Smooth muscle cell (in vitro differentiated cells): ENCODE measurements around the gene DOK1. TPM values are rescaled to one million over a fixed set of nuclear protein-coding genes. Genes with fewer than 3 reads are reported as not detected.

Experiments
- DNase-seq: peaks from one replicate; lab custom pipeline; 2025; ENCODE audit not compliant: unreplicated experiment; lab: John Stamatoyannopoulos, UW
- H2AFZ ChIP-seq: fragments of 200-600 bp; sonication (generic); 2 replicates; pipeline ENCODE4 v1.6.0; 2016; ENCODE audit warnings: antibody characterized with exemption, low read depth, mild to moderate bottlenecking
- H3F3A ChIP-seq: fragments of 200-600 bp; sonication (generic); 2 replicates; pipeline ENCODE4 v1.6.0; 2017; ENCODE audit warnings: antibody characterized with exemption, low read depth
- H3K27ac ChIP-seq: fragments of 200-600 bp; sonication (generic); 2 replicates; pipeline ENCODE4 v1.5.1; 2016; ENCODE audit warnings: low read depth, mild to moderate bottlenecking
- H3K27me3 ChIP-seq: fragments of 200-600 bp; sonication (generic); 2 replicates; pipeline ENCODE4 v1.6.1; 2016; ENCODE audit warnings: low read depth, mild to moderate bottlenecking
- H3K36me3 ChIP-seq: fragments of 200-600 bp; sonication (generic); 2 replicates; pipeline ENCODE4 v1.5.1; 2016; ENCODE audit warnings: low read depth
- H3K4me1 ChIP-seq: fragments of 200-600 bp; sonication (generic); 2 replicates; pipeline ENCODE4 v1.5.1; 2016; ENCODE audit warnings: low read depth
- H3K4me2 ChIP-seq: fragments of 200-600 bp; sonication (generic); 2 replicates; pipeline ENCODE4 v1.6.0; 2016; ENCODE audit warnings: mild to moderate bottlenecking
- H3K4me3 ChIP-seq: fragments of 200-600 bp; sonication (generic); 2 replicates; pipeline ENCODE4 v1.5.1; 2016; ENCODE audit warnings: mild to moderate bottlenecking
- H3K79me2 ChIP-seq: fragments of 200-600 bp; sonication (generic); 2 replicates; pipeline ENCODE4 v1.6.0; 2016; ENCODE audit warnings: low read depth, mild to moderate bottlenecking
- H3K9ac ChIP-seq: fragments of 200-600 bp; sonication (generic); 2 replicates; pipeline ENCODE4 v1.6.0; 2016; ENCODE audit warnings: low read depth
- H3K9me3 ChIP-seq: fragments of 200-600 bp; sonication (generic); replicated peaks from 2 replicates; pipeline ENCODE4 v1.5.1; 2016; ENCODE audit warnings: low read depth
- H4K20me1 ChIP-seq: fragments of 200-600 bp; sonication (generic); 2 replicates; pipeline ENCODE4 v1.6.0; 2016; ENCODE audit warnings: low read depth
- WGBS: methylation state at CpG from one replicate; pipeline ENCODE4 v1.1.7; 2016; ENCODE audit warnings: low lambda C conversion rate; 5-methylcytosine and 5-hydroxymethylcytosine counted together
- polyA plus RNA-seq: library from polyadenylated mRNA; unstranded; fragments of >200 nt; fragmentation: Nextera tagmentation; extraction: Ambion mirVana; gene quantifications from 2 replicates; pipeline ENCODE4 v1.2.1, GENCODE V29; 2016
- total RNA-seq: library from RNA; depleted of rRNA; stranded (reverse); fragments of >200 nt; gene quantifications from 2 replicates; pipeline ENCODE4 v1.2.3, GENCODE V29; 2014
- TF ChIP-seq, protein P1 (sequence below): fragments of 200-600 bp; sonication (generic); IDR thresholded peaks from 2 replicates; pipeline ENCODE4 v1.5.1; 2017; ENCODE audit warnings: borderline replicate concordance, mild to moderate bottlenecking, antibody characterized with exemption; ENCODE audit not compliant: insufficient read depth, poor library complexity, severe bottlenecking

Gene DOK1
- total and polyA plus RNA-seq, 2 experiments from 2014 or later: 11.7 to 41.3 TPM

DNA sequence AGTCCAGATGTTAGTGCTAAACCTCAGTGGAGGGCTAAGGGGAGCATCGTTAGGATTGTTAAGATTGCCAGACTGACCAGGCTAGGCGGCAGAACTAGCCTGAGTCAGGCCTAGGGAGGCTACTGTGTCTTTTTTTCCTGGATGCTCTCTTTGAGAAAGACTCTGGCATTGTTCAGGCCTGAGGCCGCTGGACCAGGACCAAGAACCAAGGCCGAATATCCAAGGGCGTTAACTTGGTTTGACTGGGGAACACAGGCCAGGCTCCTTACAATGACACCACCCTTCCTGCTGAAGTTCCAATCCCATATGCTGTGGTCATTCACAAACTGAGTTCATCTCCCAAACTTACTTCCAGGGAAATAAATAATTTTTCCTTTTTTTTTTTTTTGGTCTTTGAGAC is 14.2 kb upstream of the DOK1 start:
- Histone ChIP-seq H3K36me3 (peaks cover 3% of the 10 kb centered on the region), H3K27ac (no peak overlapping the region), H3K27me3 (no peaks in the 10 kb centered on the region), H3K4me3 (no peak overlapping the region), H3F3A (peaks cover 10% of the 10 kb centered on the region), H2AFZ (no peak overlapping the region), H3K79me2 (peaks cover 5% of the 10 kb centered on the region), H3K4me2 (no peak overlapping the region), H3K9me3 (no peaks in the 10 kb centered on the region), H3K4me1 (no peaks in the 10 kb centered on the region), H4K20me1 (peaks cover 15% of the 10 kb centered on the region), H3K9ac (no peak overlapping the region)
- no peak for DNase-seq
- TF ChIP-seq, protein P1, sequence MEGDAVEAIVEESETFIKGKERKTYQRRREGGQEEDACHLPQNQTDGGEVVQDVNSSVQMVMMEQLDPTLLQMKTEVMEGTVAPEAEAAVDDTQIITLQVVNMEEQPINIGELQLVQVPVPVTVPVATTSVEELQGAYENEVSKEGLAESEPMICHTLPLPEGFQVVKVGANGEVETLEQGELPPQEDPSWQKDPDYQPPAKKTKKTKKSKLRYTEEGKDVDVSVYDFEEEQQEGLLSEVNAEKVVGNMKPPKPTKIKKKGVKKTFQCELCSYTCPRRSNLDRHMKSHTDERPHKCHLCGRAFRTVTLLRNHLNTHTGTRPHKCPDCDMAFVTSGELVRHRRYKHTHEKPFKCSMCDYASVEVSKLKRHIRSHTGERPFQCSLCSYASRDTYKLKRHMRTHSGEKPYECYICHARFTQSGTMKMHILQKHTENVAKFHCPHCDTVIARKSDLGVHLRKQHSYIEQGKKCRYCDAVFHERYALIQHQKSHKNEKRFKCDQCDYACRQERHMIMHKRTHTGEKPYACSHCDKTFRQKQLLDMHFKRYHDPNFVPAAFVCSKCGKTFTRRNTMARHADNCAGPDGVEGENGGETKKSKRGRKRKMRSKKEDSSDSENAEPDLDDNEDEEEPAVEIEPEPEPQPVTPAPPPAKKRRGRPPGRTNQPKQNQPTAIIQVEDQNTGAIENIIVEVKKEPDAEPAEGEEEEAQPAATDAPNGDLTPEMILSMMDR: no peak
- 94% methylated on average over 5 of the region's 5 CpGs for WGBS

DNA sequence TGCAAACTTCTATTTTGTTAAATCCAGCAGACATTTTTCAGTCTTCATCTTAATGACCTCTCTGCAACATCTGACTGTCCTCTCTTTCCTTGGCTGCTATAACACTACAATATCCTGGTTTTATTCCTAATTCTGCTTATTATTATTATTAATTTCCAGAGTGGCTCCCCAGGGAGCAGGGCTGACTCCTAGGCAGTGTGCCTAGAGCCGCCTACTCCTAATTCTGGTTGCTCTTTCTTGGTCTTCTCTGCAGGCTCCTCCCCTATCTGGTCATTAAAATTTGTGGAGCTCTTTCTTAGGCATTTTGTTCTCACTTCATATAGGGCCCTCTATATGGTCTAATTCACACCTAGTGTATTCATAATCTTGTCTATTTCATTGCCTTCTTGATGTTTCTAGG is 11.5 kb upstream of the DOK1 start:
- no peaks in the 10 kb centered on the region for H3F3A ChIP-seq
- H3K27me3 ChIP-seq: no peaks in the 10 kb centered on the region
- no peak overlapping the region for H3K4me3 ChIP-seq
- peaks cover 21% of the 10 kb centered on the region for H3K79me2 ChIP-seq
- WGBS: 96% methylated on average over 1 of the region's 1 CpG
- TF ChIP-seq, protein P1: no peak
- H3K9me3 ChIP-seq: no peaks in the 10 kb centered on the region
- H3K36me3 ChIP-seq: peaks cover 3% of the 10 kb centered on the region
- no peak overlapping the region for H3K27ac ChIP-seq
- no peak overlapping the region for H2AFZ ChIP-seq
- no peak overlapping the region for H3K4me2 ChIP-seq
- DNase-seq: no peak
- no peaks in the 10 kb centered on the region for H3K4me1 ChIP-seq
- peaks cover 25% of the 10 kb centered on the region for H4K20me1 ChIP-seq
- no peak overlapping the region for H3K9ac ChIP-seq

DNA sequence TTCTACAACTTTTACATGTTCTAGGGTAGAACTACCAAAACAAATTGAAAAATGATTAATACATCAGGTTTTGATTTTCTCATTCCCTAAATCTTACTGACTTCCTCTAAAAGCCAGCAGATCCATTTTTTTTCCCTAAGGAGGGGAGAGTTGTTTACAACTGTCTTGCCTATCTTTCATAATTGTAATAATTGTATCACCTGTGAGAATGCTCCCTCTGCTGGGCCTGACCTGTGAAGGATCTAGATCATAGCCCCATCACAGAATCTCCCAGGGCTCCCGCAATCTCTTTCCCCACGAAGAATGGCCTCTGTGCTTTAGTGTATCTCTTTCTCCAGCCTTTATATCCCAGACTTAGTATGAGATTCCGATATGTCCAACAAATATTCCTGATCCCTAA is 9.9 kb upstream of the DOK1 start:
- 92% methylated on average over 3 of the region's 3 CpGs for WGBS
- no peak overlapping the region for H3K27ac ChIP-seq
- DNase-seq: no peak
- TF ChIP-seq, protein P1: no peak
- H2AFZ ChIP-seq: no peak overlapping the region
- no peaks in the 10 kb centered on the region for H3F3A ChIP-seq
- H3K9me3 ChIP-seq: no peaks in the 10 kb centered on the region
- H3K4me1 ChIP-seq: peaks cover 13% of the 10 kb centered on the region
- H4K20me1 ChIP-seq: peaks cover 38% of the 10 kb centered on the region
- no peaks in the 10 kb centered on the region for H3K27me3 ChIP-seq
- H3K79me2 ChIP-seq: peaks cover 24% of the 10 kb centered on the region
- H3K36me3 ChIP-seq: peaks cover 3% of the 10 kb centered on the region
- H3K9ac ChIP-seq: no peak overlapping the region
- no peak overlapping the region for H3K4me2 ChIP-seq
- H3K4me3 ChIP-seq: no peak overlapping the region

DNA sequence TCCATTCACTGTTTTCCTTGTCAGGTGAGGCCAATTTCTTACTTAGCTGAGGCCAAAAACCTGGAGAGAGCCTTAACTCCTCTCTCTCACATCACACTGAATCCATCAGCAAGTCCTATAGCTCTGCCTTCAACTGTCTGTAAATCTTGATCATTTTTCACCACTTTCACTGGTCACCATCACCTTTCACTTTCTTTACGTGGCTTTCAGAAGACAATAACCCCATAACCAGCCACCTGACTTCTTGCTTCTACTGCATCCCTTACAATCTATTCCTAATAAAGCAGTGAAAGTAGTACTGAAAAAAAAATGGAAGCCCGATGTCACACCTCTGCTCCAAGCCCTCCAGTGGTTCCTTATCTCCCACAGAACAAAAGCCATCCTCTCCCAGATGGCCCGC is 8.5 kb upstream of the DOK1 start:
- Histone ChIP-seq H3K27me3 (no peaks in the 10 kb centered on the region), H3F3A (no peaks in the 10 kb centered on the region), H3K4me1 (peaks cover 19% of the 10 kb centered on the region), H3K4me3 (no peak overlapping the region), H2AFZ (no peak overlapping the region), H3K9me3 (no peaks in the 10 kb centered on the region), H3K9ac (no peak overlapping the region), H3K27ac (no peak overlapping the region), H4K20me1 (peaks cover 51% of the 10 kb centered on the region), H3K4me2 (no peak overlapping the region), H3K79me2 (peaks cover 32% of the 10 kb centered on the region), H3K36me3 (peaks cover 3% of the 10 kb centered on the region)
- WGBS: 93% methylated on average over 3 of the region's 3 CpGs
- no peak for DNase-seq
- TF ChIP-seq, protein P1: no peak
